GM12872 (cell line): ENCODE measurements around the gene POU1F1.

Experiments used
- TF ChIP-seq, protein P1 (sequence below): IDR thresholded peaks from 3 replicates; pipeline ENCODE4 v1.5.1; 2011; ENCODE audit warnings: low read depth, mild to moderate bottlenecking, low read length, moderate library complexity; ENCODE audit not compliant: insufficient read depth

Gene POU1F1

DNA sequence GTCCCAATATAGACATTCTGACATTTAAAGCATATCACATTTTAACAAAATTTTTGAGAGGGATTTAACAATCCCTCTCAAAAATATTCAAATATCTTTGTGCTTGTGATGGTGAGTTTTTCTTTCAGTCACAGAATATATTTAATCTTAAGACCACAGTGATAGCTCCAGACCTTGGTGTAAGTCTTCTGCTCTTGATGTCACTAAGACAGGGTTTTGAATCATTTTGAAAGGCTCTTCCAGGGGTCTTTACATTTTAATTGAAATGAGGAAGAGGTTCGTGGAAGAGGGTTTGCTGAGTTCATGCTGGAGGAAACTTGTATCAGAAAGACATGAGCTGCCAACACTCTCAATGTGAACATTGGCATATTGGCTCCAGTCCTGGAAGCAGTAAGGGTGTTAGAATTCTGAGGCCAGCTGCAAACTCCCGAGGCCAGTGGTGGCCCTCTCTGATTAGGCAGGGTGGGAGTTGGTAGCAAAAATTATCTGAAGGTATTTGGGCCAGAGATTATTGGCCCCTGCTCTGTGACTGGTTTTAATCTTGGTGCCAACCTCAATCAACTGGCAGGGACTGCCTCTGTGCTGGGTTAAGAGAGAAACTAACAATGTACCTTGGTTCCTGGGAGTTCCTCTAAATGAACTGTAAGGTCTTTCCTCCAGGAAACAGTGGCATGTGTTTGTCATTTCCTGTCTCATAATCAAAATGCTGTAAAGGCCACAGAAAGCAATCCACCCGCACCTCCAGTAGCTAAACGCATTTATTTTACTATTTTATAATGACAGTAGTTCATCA lies 5.3 kb downstream of the POU1F1 start:
- TF ChIP-seq, protein P1, sequence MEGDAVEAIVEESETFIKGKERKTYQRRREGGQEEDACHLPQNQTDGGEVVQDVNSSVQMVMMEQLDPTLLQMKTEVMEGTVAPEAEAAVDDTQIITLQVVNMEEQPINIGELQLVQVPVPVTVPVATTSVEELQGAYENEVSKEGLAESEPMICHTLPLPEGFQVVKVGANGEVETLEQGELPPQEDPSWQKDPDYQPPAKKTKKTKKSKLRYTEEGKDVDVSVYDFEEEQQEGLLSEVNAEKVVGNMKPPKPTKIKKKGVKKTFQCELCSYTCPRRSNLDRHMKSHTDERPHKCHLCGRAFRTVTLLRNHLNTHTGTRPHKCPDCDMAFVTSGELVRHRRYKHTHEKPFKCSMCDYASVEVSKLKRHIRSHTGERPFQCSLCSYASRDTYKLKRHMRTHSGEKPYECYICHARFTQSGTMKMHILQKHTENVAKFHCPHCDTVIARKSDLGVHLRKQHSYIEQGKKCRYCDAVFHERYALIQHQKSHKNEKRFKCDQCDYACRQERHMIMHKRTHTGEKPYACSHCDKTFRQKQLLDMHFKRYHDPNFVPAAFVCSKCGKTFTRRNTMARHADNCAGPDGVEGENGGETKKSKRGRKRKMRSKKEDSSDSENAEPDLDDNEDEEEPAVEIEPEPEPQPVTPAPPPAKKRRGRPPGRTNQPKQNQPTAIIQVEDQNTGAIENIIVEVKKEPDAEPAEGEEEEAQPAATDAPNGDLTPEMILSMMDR, result no peak

DNA sequence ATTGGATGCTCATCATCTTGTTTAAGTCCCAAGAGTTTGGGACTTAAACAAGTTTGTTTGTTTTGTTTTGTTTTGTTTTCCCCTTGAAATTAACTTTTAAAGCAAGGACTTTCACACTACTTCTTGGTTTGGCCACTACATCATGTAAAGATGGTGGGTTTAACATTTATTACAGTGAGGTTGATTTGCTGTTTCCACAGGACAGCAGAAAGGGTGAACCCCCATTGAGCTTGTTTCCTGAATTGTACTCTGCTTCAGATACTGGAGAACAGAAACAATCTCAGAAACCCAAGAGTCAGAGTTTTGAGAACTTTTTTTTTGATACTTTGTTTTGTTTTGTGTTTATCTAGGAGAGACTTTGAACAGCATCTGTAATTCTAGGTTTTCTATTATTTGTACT lies 6.7 kb downstream of the POU1F1 start:
- TF ChIP-seq, protein P1, result no peak

DNA sequence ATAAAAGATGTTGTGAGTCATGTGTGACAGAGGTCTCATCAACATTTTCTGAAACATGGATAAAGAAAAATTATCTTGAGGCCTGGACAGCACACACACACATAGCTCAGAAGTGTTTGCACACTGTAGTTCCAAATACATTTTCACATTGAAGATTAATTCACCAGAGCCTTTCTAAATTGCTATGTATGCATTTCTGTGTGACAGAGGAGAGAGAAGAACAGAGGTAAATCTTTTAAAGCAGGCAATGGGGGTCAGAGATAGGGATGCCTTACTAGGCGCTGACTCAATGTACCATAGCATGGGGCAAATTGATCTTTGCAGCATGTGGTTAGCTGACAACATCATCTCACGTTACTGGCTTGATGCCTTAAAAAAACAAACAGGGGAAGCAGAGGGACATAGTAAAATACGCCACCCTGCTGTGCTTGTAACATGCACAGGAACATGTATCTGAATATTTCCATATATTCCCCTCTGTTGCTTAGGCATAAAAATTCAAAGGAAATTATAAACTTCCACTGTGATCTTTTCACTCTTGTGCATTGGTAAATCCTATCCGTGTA lies 7.7 kb downstream of the POU1F1 start:
- TF ChIP-seq, protein P1, result no peak

DNA sequence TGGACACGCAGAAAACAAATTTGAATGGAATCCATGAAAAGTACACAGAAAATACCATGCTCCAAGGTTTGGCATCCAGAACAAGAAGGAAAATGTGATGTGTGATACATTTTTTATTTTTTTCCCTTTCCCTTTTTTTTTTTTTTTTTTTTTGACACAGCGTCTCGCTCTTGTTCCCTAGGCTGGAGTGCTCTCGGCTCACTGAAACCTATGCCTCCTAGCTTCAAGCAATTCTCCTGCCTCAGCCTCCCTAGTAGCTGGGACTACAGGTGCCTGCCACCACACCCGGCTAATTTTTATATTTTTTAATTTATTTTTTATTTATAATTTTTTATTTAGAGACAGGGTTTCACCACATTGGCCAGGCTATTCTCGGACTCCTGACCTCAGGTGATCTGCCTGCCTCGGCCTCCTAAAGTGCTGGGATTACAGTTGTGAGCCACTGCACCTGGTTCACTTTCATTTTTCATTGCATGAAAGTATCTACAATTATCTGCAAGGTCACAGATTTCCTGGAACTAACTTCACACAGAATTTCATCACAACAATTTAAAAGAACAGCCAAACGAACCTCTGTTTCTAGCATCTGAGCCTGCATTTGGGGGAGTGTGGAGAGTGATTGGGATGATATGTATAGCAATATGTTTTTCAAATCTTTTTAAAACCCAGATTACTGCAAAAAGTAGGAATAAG lies 8.3 kb downstream of the POU1F1 start:
- TF ChIP-seq, protein P1, result no peak

DNA sequence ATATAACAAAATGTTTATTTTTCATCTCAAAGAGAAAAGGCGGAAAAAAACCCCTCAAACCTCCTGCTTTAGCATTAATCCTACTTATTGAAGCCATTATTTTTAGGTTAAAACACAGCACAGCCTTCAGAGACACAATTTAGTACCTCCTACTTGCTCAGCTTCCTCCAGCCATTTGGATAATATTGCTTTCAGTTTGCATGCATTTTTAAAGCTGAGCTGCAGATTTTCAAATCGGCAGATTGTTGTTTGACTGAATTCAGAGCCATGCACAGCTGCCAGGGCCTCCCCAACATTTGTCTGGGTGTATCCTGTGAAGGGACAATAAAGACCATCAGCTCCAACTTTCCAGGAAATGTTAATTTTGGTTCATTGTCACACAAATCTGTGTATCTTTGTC lies 14.5 kb downstream of the POU1F1 start:
- TF ChIP-seq, protein P1, result no peak

DNA sequence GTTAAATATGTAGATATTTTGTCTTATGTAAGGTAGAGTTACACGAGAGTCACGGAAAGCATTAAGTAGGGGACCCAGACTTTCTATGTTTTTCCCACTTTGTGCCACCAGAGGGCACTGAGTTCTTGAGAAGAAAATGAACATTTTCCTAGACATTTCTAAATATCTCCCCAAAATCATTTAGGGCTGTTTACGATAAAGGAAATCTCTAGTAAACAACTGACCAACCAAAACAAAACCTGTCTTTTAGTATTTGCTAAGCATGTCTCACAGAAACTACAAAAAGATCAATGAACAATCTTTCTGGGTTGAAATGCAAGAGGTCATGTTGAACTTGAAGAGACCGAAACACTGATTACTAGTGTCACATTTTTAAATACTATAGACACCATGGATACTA lies 16.1 kb downstream of the POU1F1 start:
- TF ChIP-seq, protein P1, result peak; percentile 68

DNA sequence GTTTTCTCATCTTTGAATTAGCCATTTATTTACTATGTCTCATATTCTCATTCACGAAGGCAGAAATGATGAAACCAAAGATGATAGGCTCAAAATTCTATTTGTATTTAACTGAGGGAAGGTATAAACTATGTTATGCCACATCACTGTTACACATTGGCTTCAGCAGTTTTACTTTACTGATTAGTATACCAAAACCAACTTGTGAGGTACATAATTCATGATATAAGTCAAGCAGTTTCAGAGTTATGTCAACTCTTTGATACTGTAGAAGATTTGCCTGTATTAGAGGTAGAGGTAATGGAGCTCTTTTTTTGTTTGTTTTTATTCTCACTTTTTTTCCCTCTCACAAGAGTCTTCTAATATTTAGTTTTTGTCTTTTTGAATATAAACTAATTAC lies 26.4 kb downstream of the POU1F1 start:
- TF ChIP-seq, protein P1, result no peak
